Measurements from ENCODE around the gene ZNF70.

Gene ZNF70

DNA sequence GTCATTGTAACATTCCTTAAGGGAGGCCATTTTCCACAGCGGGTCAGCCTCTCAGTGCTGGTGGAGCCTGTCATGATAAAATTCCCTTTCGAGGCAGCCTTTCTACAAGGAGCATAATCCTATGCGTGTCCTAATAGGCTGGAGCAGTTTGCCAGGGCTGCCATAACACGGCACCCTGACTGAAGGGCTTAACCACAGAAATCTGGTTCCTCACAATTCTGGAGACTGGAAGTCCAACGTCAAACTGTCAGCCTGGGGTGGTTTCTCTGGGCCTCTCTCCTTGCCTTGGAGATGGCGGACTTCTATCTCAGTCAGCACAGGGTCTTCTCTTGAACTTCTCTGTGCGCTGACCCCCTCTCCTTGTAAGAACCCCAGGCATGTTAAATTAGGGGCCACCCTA lies 61.5 kb downstream of the ZNF70 start:
- DNase-seq: no peak
